Hepatocyte (in vitro differentiated cells): ENCODE results near the gene TEX11.
"Not testable (repeated sequence)": the region's sequence is repeated elsewhere in the genome, so short reads cannot be mapped to it uniquely, and the experiment has no call there.

Source experiments
- CTCF ChIP-seq: fragments of 200-600 bp; sonication (generic); IDR thresholded peaks from 2 replicates; pipeline ENCODE4 v1.5.1; 2016; ENCODE audit warnings: antibody characterized with exemption, mild to moderate bottlenecking; ENCODE audit not compliant: poor library complexity
- EZH2 ChIP-seq: fragments of 200-600 bp; sonication (generic); IDR thresholded peaks from 2 replicates; pipeline ENCODE4 v1.6.1; 2016; ENCODE audit warnings: antibody characterized with exemption, mild to moderate bottlenecking, borderline replicate concordance
- EZH2phosphoT487 ChIP-seq: fragments of 200-600 bp; sonication (generic); IDR thresholded peaks from one replicate; pipeline ENCODE4 v1.6.1; 2018; ENCODE audit warnings: antibody characterized with exemption, mild to moderate bottlenecking, low read depth, moderate library complexity; ENCODE audit not compliant: unreplicated experiment, severe bottlenecking

GRCh38 chrX:70733774-70734173 lies 174.7 kb downstream of the TEX11 start:
- not testable (repeated sequence) for TF ChIP-seq EZH2, CTCF, EZH2phosphoT487
